Sigmoid colon (tissue), 4 donors: ENCODE measurements around the gene PTPRT.
"Not testable (repeated sequence)": the region's sequence is repeated elsewhere in the genome, so short reads cannot be mapped to it uniquely, and the experiment has no call there.

ENCODE experiments used
- EP300 ChIP-seq, 4 donors: sonication (generic); formaldehyde crosslinking; IDR thresholded peaks; one replicate each; pipeline ENCODE4 v1.6.1; 2017; ENCODE audit warnings: antibody characterized with exemption in 4 of 4
- POLR2A ChIP-seq, 2 donors: fragments of 450-650 bp; IDR thresholded peaks; one replicate each; pipeline ENCODE4 v1.6.1; 2016; ENCODE audit warnings: antibody characterized with exemption in 2 of 2, mild to moderate bottlenecking in 2 of 2, moderate library complexity in 2 of 2
- POLR2AphosphoS5 ChIP-seq, 4 donors: sonication (generic); formaldehyde crosslinking; IDR thresholded peaks; one replicate each; pipeline ENCODE4 v1.6.1; 2017; ENCODE audit warnings: antibody characterized with exemption in 4 of 4
- TF ChIP-seq, protein P1 (sequence below), 4 experiments: fragments of 450-650 bp in 3 of 4; fragments of 200-600 bp in 1 of 4; IDR thresholded peaks; one replicate each; pipeline ENCODE4 v1.5.1; 2016 to 2019; ENCODE audit warnings: antibody characterized with exemption in 4 of 4, mild to moderate bottlenecking in 3 of 4, moderate library complexity in 2 of 4

DNA sequence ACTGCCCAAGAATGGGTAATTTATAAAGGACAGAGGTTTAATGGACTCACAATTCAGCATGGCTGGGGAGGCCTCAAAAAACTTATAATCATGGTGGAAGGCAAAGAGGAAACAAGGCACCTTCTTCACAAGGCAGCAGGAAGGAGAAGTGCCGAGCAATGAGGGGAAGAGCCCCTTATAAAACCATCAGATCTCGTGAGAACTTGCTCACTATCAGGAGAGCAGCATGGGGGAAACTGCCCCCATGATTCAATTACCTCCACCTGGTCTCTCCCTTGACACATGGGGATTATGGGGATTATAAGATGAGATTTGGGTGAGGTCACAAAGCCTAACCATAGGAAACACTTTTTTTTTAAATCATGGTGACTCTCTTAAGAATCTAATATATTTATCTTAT is 278.9 kb downstream of the PTPRT start:
- TF ChIP-seq, protein P1, sequence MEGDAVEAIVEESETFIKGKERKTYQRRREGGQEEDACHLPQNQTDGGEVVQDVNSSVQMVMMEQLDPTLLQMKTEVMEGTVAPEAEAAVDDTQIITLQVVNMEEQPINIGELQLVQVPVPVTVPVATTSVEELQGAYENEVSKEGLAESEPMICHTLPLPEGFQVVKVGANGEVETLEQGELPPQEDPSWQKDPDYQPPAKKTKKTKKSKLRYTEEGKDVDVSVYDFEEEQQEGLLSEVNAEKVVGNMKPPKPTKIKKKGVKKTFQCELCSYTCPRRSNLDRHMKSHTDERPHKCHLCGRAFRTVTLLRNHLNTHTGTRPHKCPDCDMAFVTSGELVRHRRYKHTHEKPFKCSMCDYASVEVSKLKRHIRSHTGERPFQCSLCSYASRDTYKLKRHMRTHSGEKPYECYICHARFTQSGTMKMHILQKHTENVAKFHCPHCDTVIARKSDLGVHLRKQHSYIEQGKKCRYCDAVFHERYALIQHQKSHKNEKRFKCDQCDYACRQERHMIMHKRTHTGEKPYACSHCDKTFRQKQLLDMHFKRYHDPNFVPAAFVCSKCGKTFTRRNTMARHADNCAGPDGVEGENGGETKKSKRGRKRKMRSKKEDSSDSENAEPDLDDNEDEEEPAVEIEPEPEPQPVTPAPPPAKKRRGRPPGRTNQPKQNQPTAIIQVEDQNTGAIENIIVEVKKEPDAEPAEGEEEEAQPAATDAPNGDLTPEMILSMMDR (IDR thresholded peaks at IDR 0.05), result not testable (repeated sequence)
- TF ChIP-seq POLR2AphosphoS5, POLR2A, EP300 (IDR thresholded peaks at IDR 0.05): not testable (repeated sequence)
